Left lobe of liver (tissue), 2 donors: ENCODE results near the gene PLXNB1. TPM values are rescaled to one million over a fixed set of nuclear protein-coding genes. Genes with fewer than 3 reads are reported as not detected.
"Not testable (repeated sequence)": the region's sequence is repeated elsewhere in the genome, so short reads cannot be mapped to it uniquely, and the experiment has no call there.

Experiments used
- ATAC-seq: fragments of 200-7000 bp; cut with Tn5 transposase; one replicate; pipeline ENCODE4 v1.9.1; 2020; ENCODE audit warnings: mild to moderate bottlenecking, moderate library complexity
- DNase-seq: peaks from one replicate; pipeline ENCODE4 v3.0.0-alpha.2; 2020; ENCODE audit warnings: low spot score
- total RNA-seq: library from RNA; stranded (reverse); gene quantifications from one replicate; pipeline ENCODE4 v1.2.1, GENCODE V29; 2021
- donor health status: DM: no; HTN: no; CAD: no; lungs with moderate emphysema.
- donor health status: DM: no; HTN: yes; CAD: no.

The PLXNB1 gene
- 142 TPM for total RNA-seq

GRCh38 chr3:48429960-48430707 lies at the start of gene PLXNB1:
Gene PLXNB1 (minus strand): TSS chr3:48430086. CDS start chr3:48424611, 5,475 bp downstream.
- DNase-seq = peak; percentile 95
- peak; percentile 71 for ATAC-seq

DNA sequence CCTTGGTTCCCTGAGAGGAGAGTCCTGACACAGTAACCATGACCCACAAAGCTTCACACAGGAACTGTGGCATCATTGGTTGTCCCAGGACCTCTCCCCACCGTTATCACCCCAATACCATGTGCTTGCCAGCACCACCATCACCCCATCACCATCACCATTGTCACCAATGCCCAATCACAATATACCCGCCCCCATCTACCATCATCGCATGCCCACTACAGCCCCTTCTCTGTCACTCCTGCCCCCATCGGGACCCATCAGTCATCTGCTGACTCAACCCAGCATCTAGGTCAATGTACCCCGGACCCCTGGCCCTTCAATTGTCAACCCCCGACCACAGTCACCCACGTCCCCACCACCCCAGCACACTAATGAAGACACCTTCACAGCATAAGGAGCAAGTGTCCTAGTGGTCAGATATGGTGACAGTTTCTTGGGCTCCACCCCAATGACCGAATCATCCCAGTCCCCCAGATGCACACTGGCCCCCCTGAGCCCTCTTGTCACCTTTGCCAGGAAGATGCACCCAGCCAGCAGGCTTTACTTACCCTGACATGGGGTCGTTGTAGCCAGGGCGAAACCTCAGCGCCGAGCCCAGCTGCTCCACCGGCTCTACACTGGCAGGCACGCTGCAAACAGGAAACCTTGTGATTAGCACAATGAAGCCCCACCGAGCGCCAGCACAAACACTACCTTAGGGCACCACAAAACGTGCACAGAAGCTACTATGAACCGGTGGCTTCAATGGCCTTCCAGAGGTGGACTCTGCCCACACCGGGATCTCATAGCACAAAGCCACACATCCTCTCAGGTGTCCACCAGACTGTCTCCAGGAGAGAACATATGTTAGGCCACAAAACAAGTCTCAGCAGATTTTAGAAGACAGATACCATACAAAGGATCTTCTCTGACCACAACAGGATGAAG lies 49.0 kb upstream of the PLXNB1 start:
- DNase-seq = no peak
- no peak for ATAC-seq

GRCh38 chr3:48477959-48478520 lies 48.2 kb upstream of the PLXNB1 start:
- ATAC-seq (no peak), DNase-seq (no peak)

DNA sequence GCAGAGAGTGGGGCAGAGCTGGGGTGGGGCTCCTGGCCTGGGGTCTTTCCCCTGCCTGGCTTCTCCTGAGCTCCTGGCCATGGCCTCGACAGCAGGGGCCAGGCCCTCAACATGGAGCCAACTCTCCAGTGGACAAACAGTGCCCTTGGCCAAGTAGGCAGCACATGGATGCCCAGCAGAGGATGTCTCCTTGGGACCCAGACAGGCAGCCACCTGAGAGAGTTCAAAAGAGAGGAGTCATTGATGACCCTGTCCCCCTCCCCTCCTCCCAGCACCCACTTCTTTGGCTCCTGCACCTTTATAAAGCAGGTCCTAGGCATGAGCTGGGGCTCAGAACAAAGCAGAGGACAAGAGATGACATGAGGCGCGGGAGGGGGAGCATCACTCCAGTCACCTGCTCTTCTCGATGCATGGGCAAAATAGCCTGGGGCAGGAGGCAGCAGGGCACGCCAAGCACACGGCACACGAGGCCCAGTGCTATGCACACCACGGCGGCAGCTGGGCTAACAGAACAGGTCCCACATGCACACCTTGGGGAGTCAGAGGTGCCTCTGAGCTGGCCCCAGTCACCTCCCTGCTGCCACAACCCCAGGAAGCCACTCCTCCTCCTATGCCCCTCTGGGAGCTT lies 46.7 kb upstream of the PLXNB1 start:
- DNase-seq (no peak), ATAC-seq (no peak)

- ATAC-seq (no peak), DNase-seq (no peak)
These were observed 45.3 kb upstream of the PLXNB1 start for GRCh38 chr3:48475188-48475587.

GRCh38 chr3:48474619-48475018 lies 44.7 kb upstream of the PLXNB1 start:
- ATAC-seq (no peak), DNase-seq (no peak)

GRCh38 chr3:48474031-48474430 lies 44.1 kb upstream of the PLXNB1 start:
- ATAC-seq, DNase-seq: not testable (repeated sequence)

GRCh38 chr3:48473617-48473952 lies 43.7 kb upstream of the PLXNB1 start:
- no peak for DNase-seq

GRCh38 chr3:48472923-48473616 lies 43.2 kb upstream of the PLXNB1 start:
- peak; percentile 71 for ATAC-seq
- DNase-seq = peak; percentile 95

More at GRCh38 chr3:48473617-48473952, 43.7 kb upstream of the PLXNB1 start:
- ATAC-seq = no peak

- peak; percentile 0 for ATAC-seq
- DNase-seq = no peak
These were observed 42.7 kb upstream of the PLXNB1 start for GRCh38 chr3:48472673-48472922.

DNA sequence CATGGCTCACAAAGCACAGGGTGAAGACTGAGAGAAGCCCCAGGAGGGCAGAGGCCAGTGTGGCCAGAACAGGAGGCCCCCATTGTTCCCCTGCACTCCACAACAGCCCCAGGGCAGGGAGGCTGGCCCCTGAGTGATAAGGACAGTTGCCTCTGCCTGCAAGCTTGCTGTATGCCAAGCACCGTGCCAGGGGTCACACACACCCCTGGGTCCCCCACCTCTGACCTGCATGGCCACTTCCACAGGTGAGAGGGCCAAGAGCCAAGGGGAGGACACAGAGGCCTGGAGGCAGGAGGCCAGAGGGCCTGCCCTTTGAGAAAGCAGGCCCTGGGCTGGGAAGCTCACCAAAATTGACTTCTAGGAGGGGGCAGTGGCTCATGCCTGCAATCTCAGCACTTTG lies 40.4 kb upstream of the PLXNB1 start:
- peak; percentile 97 for DNase-seq
- ATAC-seq = peak; percentile 45

DNA sequence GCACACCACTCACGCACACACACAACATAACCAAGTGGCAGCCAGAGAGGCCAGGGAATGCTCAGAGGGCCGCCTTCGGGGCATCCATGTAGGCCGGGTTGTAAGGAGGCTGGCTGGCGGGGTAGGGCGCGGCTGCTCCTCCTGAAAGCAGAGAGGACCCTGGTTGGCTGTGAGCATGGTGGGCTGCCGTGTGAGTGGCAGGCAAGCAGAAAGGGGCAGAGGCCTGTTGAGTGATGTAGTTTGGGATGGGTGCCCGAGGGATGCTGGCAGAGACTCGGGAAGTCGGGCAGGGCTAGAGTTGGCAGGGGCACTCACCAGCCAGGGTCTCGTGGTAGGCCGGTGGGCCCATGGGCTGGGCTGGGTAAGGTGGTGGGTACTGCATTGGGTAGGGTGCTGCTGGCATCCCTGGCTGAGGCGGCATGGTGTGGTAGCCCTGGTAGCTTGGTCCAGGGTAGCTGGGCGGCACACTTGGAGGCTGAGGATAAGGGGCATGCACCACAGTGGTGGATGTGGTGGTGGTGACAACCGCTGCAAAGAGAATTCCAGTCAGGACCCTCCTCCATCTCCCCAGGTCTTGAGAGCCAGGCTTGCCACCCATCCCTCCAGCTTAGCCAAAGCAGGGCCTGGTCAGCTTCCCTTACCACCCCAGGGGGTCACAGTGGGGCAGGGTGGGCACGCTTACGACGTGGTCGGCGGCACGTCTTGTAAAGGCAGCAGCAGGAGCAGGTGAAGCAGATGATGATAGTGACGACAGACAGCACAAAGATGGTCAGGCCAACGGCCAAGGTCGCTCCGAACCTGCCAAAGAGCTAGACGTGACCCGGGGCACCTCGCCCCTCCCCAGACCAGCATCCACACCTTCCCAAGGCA lies 39.4 kb upstream of the PLXNB1 start:
- ATAC-seq (no peak), DNase-seq (peak; percentile 52)

- ATAC-seq (peak; percentile 41), DNase-seq (peak; percentile 94)
These were observed 38.4 kb upstream of the PLXNB1 start for GRCh38 chr3:48468329-48468731.

DNA sequence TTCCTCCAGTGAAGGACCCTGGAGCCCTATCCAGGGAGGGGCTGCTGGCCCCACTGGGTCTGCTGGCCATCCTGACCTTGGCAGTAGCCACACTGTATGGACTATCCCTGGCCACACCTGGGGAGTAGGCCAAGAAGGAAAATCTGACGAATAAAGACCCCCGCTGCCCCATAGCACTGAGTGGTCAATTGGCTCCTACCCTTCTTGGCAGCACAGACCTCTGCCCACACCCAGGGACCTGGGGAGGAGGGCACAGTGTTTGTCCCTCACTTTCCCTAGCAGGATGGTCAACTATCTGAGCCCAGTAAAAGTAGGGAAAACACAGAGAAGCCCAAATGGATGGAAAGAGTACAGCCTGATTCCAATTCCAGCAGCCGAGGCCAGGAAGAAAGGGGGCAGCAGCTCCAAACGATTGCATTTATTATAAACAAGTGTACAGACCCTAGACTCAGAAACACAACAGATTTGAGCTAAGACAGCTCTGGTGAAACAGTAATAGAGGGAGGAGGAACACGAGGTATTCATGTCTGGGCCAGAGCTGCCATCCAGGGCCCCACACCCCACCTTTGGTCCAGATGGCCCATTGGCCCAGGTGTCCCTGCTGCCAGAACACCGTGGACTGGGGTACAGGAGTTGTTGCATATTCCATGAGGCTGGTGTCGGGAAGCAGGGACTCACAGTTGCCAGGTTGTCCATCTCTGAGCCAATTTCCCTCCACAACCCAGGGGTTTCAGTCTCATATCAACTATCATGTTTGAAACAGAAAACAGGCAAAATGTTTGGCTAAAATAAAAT lies 37.8 kb upstream of the PLXNB1 start:
- DNase-seq (peak; percentile 59), ATAC-seq (no peak)

GRCh38 chr3:48467110-48467454 lies 37.2 kb upstream of the PLXNB1 start:
- DNase-seq = no peak
- no peak for ATAC-seq

DNA sequence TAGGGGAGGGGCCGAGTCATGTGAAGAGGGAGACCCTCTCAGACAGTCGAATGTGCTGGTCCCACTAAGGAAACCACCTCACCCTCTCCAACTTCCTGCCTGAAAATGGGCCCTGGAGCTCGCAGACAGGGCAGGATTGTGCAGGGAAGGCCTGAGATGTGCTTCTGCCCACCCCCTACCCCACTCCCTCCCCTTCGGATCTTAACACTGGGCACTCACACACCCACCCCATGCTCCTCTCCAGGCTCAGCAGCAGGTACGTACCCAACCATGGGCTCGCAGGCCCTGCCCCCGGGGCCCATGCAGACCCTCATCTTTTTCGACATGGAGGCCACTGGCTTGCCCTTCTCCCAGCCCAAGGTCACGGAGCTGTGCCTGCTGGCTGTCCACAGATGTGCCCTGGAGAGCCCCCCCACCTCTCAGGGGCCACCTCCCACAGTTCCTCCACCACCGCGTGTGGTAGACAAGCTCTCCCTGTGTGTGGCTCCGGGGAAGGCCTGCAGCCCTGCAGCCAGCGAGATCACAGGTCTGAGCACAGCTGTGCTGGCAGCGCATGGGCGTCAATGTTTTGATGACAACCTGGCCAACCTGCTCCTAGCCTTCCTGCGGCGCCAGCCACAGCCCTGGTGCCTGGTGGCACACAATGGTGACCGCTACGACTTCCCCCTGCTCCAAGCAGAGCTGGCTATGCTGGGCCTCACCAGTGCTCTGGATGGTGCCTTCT lies 36.7 kb upstream of the PLXNB1 start:
- ATAC-seq (peak; percentile 3), DNase-seq (peak; percentile 62)

- ATAC-seq (peak; percentile 74), DNase-seq (peak; percentile 96)
These were observed 35.9 kb upstream of the PLXNB1 start for GRCh38 chr3:48465531-48466378.

DNA sequence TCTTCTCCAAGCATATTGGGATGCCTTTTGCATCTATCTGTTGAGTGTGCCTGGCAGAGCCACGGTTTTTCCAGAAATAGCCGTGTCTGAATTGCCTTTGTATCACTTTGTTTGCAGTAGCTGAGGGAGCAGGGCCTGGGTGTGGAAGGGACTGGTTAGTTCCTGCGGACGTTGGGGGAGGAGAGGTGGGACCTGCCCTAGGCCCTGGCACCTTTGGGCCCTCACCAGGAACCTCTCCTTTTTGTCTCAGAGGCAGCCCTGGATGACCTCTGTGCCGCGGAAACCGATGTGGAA lies 35.3 kb upstream of the PLXNB1 start:
- ATAC-seq (no peak), DNase-seq (no peak)
